Immature natural killer cell (primary cell): Measurements from ENCODE around the gene BIRC6. TPM values are rescaled to one million over a fixed set of nuclear protein-coding genes. Genes with fewer than 3 reads are reported as not detected.

Source experiments
- DNase-seq, 3 donors: peaks; one replicate each; pipeline ENCODE4 v3.0.0; 2022; ENCODE audit warnings: mixed read lengths in 1 of 3
- H3K27ac Mint-ChIP-seq, 6 donors: one replicate each; pipeline ENCODE4 v1.8.0; 2020; ENCODE audit warnings: mixed read lengths in 6 of 6, mild to moderate bottlenecking in 5 of 6, inconsistent platforms in 4 of 6, moderate library complexity in 3 of 6
- H3K27me3 Mint-ChIP-seq, 3 donors: one replicate each; pipeline ENCODE4 v1.8.0; 2020 to 2021; ENCODE audit warnings: low read depth in 3 of 3, mild to moderate bottlenecking in 3 of 3, mixed read lengths in 3 of 3, moderate library complexity in 3 of 3, inconsistent platforms in 1 of 3
- H3K36me3 Mint-ChIP-seq, 3 donors: one replicate each; pipeline ENCODE4 v1.8.0; 2020; ENCODE audit warnings: mixed read lengths in 3 of 3, inconsistent platforms in 2 of 3, mild to moderate bottlenecking in 2 of 3
- H3K4me1 Mint-ChIP-seq, 2 donors: one replicate each; pipeline ENCODE4 v1.8.0; 2020; ENCODE audit warnings: inconsistent platforms in 2 of 2, mild to moderate bottlenecking in 2 of 2, mixed read lengths in 2 of 2, moderate library complexity in 1 of 2
- H3K4me3 Mint-ChIP-seq, 5 donors: one replicate each; pipeline ENCODE4 v1.8.0; 2020; ENCODE audit warnings: mild to moderate bottlenecking in 5 of 5, mixed read lengths in 5 of 5, inconsistent platforms in 3 of 5, moderate library complexity in 3 of 5
- H3K9me3 Mint-ChIP-seq, 6 donors: one replicate each; pipeline ENCODE4 v1.8.0; 2020; ENCODE audit warnings: mild to moderate bottlenecking in 6 of 6, mixed read lengths in 6 of 6, inconsistent platforms in 4 of 6, moderate library complexity in 3 of 6
- polyA plus RNA-seq, 3 donors: library from polyadenylated mRNA; unstranded; fragments of 300-500 nt; fragmentation: Illumina TruSeq; gene quantifications; one replicate each; pipeline ENCODE4 v1.2.3, GENCODE V29; 2021

Gene BIRC6
- polyA plus RNA-seq, 3 donors from 2014 or later: 10.6 to 42.7 (median 12.2) TPM

GRCh38 chr2:32478889-32479620 lies 122.2 kb downstream of the BIRC6 start:
- H3K27ac Mint-ChIP-seq: no peak overlapping the region
- H3K4me3 Mint-ChIP-seq: no peak overlapping the region
- H3K4me1 Mint-ChIP-seq: peaks cover 0 to 1% of the 10 kb centered on the region in 2 donors
- no peaks in the 10 kb centered on the region for H3K9me3 Mint-ChIP-seq
- H3K27me3 Mint-ChIP-seq: no peaks in the 10 kb centered on the region
- H3K36me3 Mint-ChIP-seq: peaks cover 20 to 42% (median 22%) of the 10 kb centered on the region in 3 donors
- DNase-seq: no peak

GRCh38 chr2:32479993-32480392 lies 123.2 kb downstream of the BIRC6 start:
- no peak overlapping the region for H3K4me3 Mint-ChIP-seq
- no peaks in the 10 kb centered on the region for H3K9me3 Mint-ChIP-seq
- DNase-seq: no peak
- H3K27me3 Mint-ChIP-seq: no peaks in the 10 kb centered on the region
- peak overlapping the region in 1 of 6 donors; percentile 11 for H3K27ac Mint-ChIP-seq
- H3K4me1 Mint-ChIP-seq: peaks cover 2 to 4% of the 10 kb centered on the region in 2 donors
- H3K36me3 Mint-ChIP-seq: peaks cover 23 to 45% (median 25%) of the 10 kb centered on the region in 3 donors

- Mint-ChIP-seq H3K27ac (peak overlapping the region in 1 of 6 donors; percentile 7), H3K36me3 (peaks cover 34 to 59% (median 35%) of the 10 kb centered on the region in 3 donors), H3K9me3 (no peaks in the 10 kb centered on the region), H3K4me1 (peaks cover 4 to 10% of the 10 kb centered on the region in 2 donors), H3K4me3 (no peak overlapping the region), H3K27me3 (no peaks in the 10 kb centered on the region)
- DNase-seq: no peak
These were observed 125.6 kb downstream of the BIRC6 start for GRCh38 chr2:32482471-32482870.

- Mint-ChIP-seq H3K4me3 (no peak overlapping the region), H3K9me3 (no peaks in the 10 kb centered on the region), H3K4me1 (peaks cover 4 to 10% of the 10 kb centered on the region in 2 donors), H3K27ac (peak overlapping the region in 2 of 6 donors; percentile 27 to 37), H3K36me3 (peaks cover 27 to 52% (median 30%) of the 10 kb centered on the region in 3 donors), H3K27me3 (no peaks in the 10 kb centered on the region)
- DNase-seq: no peak
These were observed 128.1 kb downstream of the BIRC6 start for GRCh38 chr2:32484937-32485336.

GRCh38 chr2:32485399-32485798 lies 128.6 kb downstream of the BIRC6 start:
- DNase-seq: no peak
- peaks cover 22 to 48% (median 30%) of the 10 kb centered on the region in 3 donors for H3K36me3 Mint-ChIP-seq
- no peaks in the 10 kb centered on the region for H3K9me3 Mint-ChIP-seq
- H3K27me3 Mint-ChIP-seq: no peaks in the 10 kb centered on the region
- H3K4me1 Mint-ChIP-seq: peaks cover 4 to 10% of the 10 kb centered on the region in 2 donors
- H3K27ac Mint-ChIP-seq: peak overlapping the region in 2 of 6 donors; percentile 2 to 27
- no peak overlapping the region for H3K4me3 Mint-ChIP-seq

- no peak overlapping the region for H3K4me3 Mint-ChIP-seq
- no peak for DNase-seq
- H3K27me3 Mint-ChIP-seq: no peaks in the 10 kb centered on the region
- H3K27ac Mint-ChIP-seq: peak overlapping the region in 1 of 6 donors; percentile 8
- H3K4me1 Mint-ChIP-seq: peaks cover 4 to 14% of the 10 kb centered on the region in 2 donors
- H3K9me3 Mint-ChIP-seq: no peaks in the 10 kb centered on the region
- H3K36me3 Mint-ChIP-seq: peaks cover 16 to 29% (median 23%) of the 10 kb centered on the region in 3 donors
These were observed 132.2 kb downstream of the BIRC6 start for GRCh38 chr2:32489061-32489460.

GRCh38 chr2:32491346-32491745 lies 134.5 kb downstream of the BIRC6 start:
- Mint-ChIP-seq H3K4me1 (peaks cover 0 to 5% of the 10 kb centered on the region in 2 donors), H3K9me3 (no peaks in the 10 kb centered on the region), H3K4me3 (no peak overlapping the region), H3K36me3 (peaks cover 7 to 12% (median 8%) of the 10 kb centered on the region in 3 donors), H3K27ac (no peak overlapping the region), H3K27me3 (no peaks in the 10 kb centered on the region)
- no peak for DNase-seq

- no peak for DNase-seq
- Mint-ChIP-seq H3K27me3 (peaks cover 0 to 2% (median 2%) of the 10 kb centered on the region in 3 donors), H3K27ac (no peak overlapping the region), H3K36me3 (peaks cover 13 to 18% (median 16%) of the 10 kb centered on the region in 3 donors), H3K4me3 (no peak overlapping the region), H3K4me1 (peaks cover 2 to 14% of the 10 kb centered on the region in 2 donors), H3K9me3 (no peaks in the 10 kb centered on the region)
These were observed 138.3 kb downstream of the BIRC6 start for GRCh38 chr2:32495139-32495538.

GRCh38 chr2:32496662-32497061 lies 139.8 kb downstream of the BIRC6 start:
- no peaks in the 10 kb centered on the region for H3K9me3 Mint-ChIP-seq
- DNase-seq: no peak
- peaks cover 2 to 10% of the 10 kb centered on the region in 2 donors for H3K4me1 Mint-ChIP-seq
- H3K27me3 Mint-ChIP-seq: peaks cover 0 to 2% (median 2%) of the 10 kb centered on the region in 3 donors
- peak overlapping the region in 3 of 6 donors; percentile 7 to 45 (median 9) for H3K27ac Mint-ChIP-seq
- H3K4me3 Mint-ChIP-seq: no peak overlapping the region
- peaks cover 13 to 20% (median 16%) of the 10 kb centered on the region in 3 donors for H3K36me3 Mint-ChIP-seq

- H3K9me3 Mint-ChIP-seq: no peaks in the 10 kb centered on the region
- peaks cover 16 to 28% (median 18%) of the 10 kb centered on the region in 3 donors for H3K36me3 Mint-ChIP-seq
- H3K4me1 Mint-ChIP-seq: peaks cover 2 to 10% of the 10 kb centered on the region in 2 donors
- DNase-seq: no peak
- H3K4me3 Mint-ChIP-seq: no peak overlapping the region
- no peak overlapping the region for H3K27ac Mint-ChIP-seq
- peaks cover 0 to 2% (median 2%) of the 10 kb centered on the region in 3 donors for H3K27me3 Mint-ChIP-seq
These were observed 141.5 kb downstream of the BIRC6 start for GRCh38 chr2:32498306-32498705.

GRCh38 chr2:32502941-32503340 lies 146.1 kb downstream of the BIRC6 start:
- no peaks in the 10 kb centered on the region for H3K9me3 Mint-ChIP-seq

GRCh38 chr2:32504877-32505478 lies 148.2 kb downstream of the BIRC6 start:
- H3K9me3 Mint-ChIP-seq: no peaks in the 10 kb centered on the region
- H3K36me3 Mint-ChIP-seq: peaks cover 0 to 30% (median 21%) of the 10 kb centered on the region in 3 donors
- peaks cover 0 to 6% of the 10 kb centered on the region in 2 donors for H3K4me1 Mint-ChIP-seq
- H3K27me3 Mint-ChIP-seq: peaks cover 0 to 3% (median 0%) of the 10 kb centered on the region in 3 donors
- no peak for DNase-seq
- H3K27ac Mint-ChIP-seq: peak overlapping the region in 3 of 6 donors; percentile 9 to 44 (median 20)
- H3K4me3 Mint-ChIP-seq: no peak overlapping the region

More at GRCh38 chr2:32502941-32503340, 146.1 kb downstream of the BIRC6 start:
- Mint-ChIP-seq H3K36me3 (peaks cover 7 to 25% (median 16%) of the 10 kb centered on the region in 3 donors), H3K27ac (peak overlapping the region in 1 of 6 donors; percentile 6), H3K4me1 (peaks cover 2 to 6% of the 10 kb centered on the region in 2 donors), H3K4me3 (no peak overlapping the region), H3K27me3 (peaks cover 0 to 3% (median 0%) of the 10 kb centered on the region in 3 donors)
- DNase-seq: no peak

GRCh38 chr2:32506446-32506845 lies 149.6 kb downstream of the BIRC6 start:
- Mint-ChIP-seq H3K4me3 (no peak overlapping the region), H3K27ac (peak overlapping the region in 1 of 6 donors; percentile 32), H3K27me3 (peaks cover 0 to 3% (median 0%) of the 10 kb centered on the region in 3 donors), H3K36me3 (peaks cover 0 to 36% (median 25%) of the 10 kb centered on the region in 3 donors), H3K4me1 (peaks cover 0 to 6% of the 10 kb centered on the region in 2 donors), H3K9me3 (no peaks in the 10 kb centered on the region)
- DNase-seq: no peak

- Mint-ChIP-seq H3K9me3 (no peaks in the 10 kb centered on the region), H3K27ac (no peak overlapping the region), H3K4me1 (no peaks in the 10 kb centered on the region), H3K27me3 (peaks cover 0 to 2% (median 2%) of the 10 kb centered on the region in 3 donors), H3K36me3 (peaks cover 19 to 45% (median 20%) of the 10 kb centered on the region in 3 donors), H3K4me3 (no peak overlapping the region)
- no peak for DNase-seq
These were observed 158.1 kb downstream of the BIRC6 start for GRCh38 chr2:32514946-32515345.
